ENCODE data around the gene LRRN3.
A peak's percentile ranks its signal among the peaks of the same experiment; 100 is the strongest.
"Not testable (repeated sequence)": the region's sequence is repeated elsewhere in the genome, so short reads cannot be mapped to it uniquely, and the experiment has no call there.

Gene LRRN3

GRCh38 chr7:111090846-111091245, at the start of gene LRRN3:
Gene LRRN3 (plus strand): TSS chr7:111091127. CDS start chr7:111122773, 31,646 bp downstream.
- DNase-seq = peak; percentile 49 to 95 (median 71)
- intact Hi-C loops (cut with DNase I) = loop anchor here (2.0 kb wide), 1 partner anchor 396 kb away; no protein-coding TSS in a partner anchor

- DNase-seq = no peak
- intact Hi-C loops (cut with DNase I) = no loop called here
Measured at GRCh38 chr7:111041577-111041976, 49.4 kb upstream of the LRRN3 start.

DNA sequence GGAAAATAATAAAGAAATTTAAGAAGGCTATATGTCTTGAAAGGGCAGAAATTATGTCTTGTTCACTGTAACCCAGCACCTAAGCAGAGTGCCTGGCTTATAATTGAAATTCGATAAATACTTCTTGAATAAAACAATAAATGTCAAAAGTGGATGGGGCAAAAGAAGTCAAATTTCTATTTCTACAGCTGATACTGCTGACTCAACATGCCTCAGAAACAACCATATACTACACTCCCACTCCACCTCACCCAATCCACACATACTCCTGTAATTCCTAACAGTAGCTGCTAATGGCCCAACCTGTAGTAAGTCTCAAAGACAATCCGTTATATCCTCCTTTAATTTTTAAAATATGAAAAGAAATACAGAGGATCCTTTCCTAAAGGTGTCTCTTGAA, 48.1 kb upstream of the LRRN3 start:
- intact Hi-C loops (cut with DNase I) = no loop called here
- DNase-seq = no peak

DNA sequence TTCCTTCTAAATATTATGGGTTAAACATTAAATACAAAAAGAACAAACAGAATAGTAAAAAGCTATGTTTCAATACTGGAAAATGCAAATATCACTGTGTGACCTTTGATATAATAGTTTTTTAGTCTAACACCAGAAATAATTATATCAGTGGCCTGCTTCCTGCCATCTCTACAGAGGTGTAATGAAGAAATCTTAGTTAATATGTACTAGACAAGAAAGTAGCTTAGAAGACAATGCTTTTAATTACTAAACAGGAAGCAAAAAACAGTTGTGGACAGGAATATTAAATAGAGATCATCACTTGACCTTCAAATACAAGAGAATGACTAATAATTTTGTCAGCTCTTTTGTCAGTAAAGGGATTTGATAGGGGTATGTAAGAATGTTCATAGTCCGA, 47.4 kb upstream of the LRRN3 start:
- DNase-seq = no peak
- intact Hi-C loops (cut with DNase I) = no loop called here

DNA sequence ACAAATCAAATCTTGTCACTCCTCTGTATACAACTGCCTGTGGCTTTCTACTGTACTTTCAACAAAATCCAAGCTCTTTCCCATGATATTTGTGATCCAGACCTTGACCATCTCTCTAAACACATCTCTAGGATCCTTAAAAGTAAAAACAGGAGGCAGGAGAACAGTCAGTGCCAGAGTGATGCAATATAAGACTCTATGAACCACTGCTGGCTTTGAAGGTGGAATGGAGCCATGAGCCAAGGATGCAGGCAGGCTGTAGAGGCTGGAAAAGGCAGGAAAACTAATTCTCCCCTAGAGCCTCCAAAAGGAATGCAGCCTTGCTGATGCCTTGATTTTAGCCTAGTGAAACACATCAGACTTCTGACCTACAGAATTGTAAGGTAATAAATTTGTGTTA, 45.5 kb upstream of the LRRN3 start:
- intact Hi-C loops (cut with DNase I) = no loop called here

DNA sequence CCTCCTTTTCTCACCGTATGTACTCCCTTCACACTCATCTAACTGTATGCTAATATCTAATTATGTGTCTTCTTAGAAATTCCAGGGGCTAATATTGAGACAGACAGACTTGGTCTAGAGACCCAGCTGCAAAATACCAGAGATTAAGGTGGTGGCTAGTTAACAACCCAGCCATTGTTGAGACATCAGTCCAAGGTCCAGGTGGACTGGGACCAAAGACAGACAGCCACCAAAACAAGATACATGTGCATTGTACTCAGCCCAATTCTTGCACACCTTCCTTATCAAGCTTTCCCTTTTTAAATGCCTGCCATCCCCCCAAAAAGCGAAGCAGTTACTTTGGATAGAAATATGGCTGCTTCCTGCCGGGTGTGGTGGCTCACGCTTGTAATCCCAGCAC, 43.3 kb upstream of the LRRN3 start:
- DNase-seq = no peak
- intact Hi-C loops (cut with DNase I) = no loop called here

More for the DNA sequence above, 45.5 kb upstream of the LRRN3 start:
- DNase-seq = no peak

DNA sequence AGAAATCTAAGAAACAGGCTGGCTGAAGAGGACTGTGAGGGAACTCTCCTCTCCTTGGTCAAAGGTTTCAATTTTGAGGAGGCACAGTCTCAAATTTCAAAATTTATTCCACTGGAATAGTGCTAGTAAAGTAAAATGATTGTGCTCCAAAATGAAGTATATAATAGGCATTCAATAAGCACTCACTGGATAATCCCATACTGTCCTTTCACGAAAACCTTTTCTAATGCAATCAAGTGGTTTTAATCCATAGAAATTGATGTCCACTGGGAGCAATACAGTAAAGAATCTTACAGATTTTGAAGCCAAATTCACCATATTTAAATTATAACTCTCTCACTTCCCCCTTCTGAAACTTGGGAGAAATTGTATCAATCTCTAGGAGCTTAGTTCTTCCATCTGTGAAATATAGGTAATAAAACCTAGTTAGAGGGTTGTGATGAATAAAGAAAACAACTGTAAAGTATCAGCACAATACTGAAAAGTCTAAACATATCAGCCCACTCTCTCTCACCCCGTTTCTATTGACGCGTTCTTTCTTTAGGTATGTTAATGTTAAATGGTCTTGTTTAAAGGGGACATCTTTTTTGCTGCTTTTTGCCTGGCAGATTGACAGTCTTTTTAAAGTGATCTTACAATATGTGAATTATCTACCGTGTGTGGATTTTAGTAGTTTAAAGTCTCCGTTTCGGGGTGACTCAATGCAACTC, 40.8 kb upstream of the LRRN3 start:
- DNase-seq = no peak
- intact Hi-C loops (cut with DNase I) = no loop called here

- no peak for DNase-seq
- intact Hi-C loops (cut with DNase I) = no loop called here
Measured at GRCh38 chr7:111050875-111051416, 40.0 kb upstream of the LRRN3 start.

GRCh38 chr7:111051832-111052231, 39.1 kb upstream of the LRRN3 start:
- no peak for DNase-seq
- intact Hi-C loops (cut with DNase I) = no loop called here

DNA sequence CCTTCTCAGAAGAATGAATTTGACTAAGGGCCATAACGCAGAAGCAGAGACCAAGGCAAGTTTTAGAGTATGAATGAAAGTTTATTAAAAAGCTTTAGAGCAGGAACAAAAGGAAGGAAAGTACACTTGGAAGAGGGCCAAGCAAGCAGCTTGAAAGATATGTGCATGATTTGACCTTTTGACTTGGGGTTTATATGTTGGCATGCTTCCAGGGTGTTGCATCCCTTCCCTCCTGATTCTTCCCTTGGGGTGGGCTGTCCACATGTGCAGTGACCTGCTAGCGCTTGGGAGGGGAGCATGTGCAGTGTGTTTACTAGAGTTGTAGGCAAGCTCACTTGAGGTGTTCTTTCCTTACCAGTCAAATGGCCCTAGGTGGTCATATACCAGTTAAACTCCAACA, 37.9 kb upstream of the LRRN3 start:
- no peak for DNase-seq
- intact Hi-C loops (cut with DNase I) = no loop called here

DNA sequence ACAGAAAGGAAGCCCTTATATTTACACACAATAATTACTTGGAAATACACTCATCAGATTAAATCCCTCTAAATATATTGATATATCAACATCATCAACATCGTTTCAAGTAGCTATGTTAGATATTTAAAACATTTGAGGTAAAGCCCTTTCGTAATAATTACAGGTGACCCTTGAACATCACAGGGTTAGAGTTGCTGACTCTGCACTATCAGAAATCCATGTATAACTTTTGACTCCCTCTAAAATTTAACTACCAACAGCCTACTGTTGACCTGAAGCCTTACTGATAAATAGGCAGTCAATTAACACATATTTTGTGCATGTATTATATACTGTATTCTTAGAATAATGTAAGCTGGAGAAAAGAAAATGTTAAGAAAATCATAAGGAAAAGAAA, 34.6 kb upstream of the LRRN3 start:
- intact Hi-C loops (cut with DNase I) = no loop called here

GRCh38 chr7:111057066-111057465, 33.9 kb upstream of the LRRN3 start:
- DNase-seq = no peak
- intact Hi-C loops (cut with DNase I) = no loop called here

More for the DNA sequence above, 34.6 kb upstream of the LRRN3 start:
- no peak for DNase-seq

DNA sequence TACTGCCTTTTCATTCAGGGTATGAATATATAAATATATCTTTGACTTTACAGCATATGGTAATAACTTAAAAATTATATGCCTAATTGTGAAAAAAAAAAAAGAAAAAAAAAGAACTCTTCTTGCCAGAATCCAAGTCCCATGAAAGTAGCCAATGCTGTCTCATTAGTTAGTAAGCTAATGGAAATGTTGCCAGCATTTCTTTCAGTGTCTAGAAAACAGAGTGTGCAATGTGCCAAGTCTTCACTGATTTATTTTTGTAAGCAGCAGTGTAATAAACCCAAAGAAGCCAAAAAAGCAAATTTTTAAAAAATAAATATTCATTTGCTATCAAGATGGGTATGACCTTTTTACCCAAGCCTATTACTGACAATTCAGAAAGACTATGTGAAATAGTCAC, 31.1 kb upstream of the LRRN3 start:
- no peak for DNase-seq
- intact Hi-C loops (cut with DNase I) = no loop called here

GRCh38 chr7:111063166-111063565, 27.8 kb upstream of the LRRN3 start:
- intact Hi-C loops (cut with DNase I) = no loop called here

GRCh38 chr7:111067251-111067650, 23.7 kb upstream of the LRRN3 start:
- intact Hi-C loops (cut with DNase I) = no loop called here
- no peak for DNase-seq

More at GRCh38 chr7:111063166-111063565, 27.8 kb upstream of the LRRN3 start:
- DNase-seq = no peak

DNA sequence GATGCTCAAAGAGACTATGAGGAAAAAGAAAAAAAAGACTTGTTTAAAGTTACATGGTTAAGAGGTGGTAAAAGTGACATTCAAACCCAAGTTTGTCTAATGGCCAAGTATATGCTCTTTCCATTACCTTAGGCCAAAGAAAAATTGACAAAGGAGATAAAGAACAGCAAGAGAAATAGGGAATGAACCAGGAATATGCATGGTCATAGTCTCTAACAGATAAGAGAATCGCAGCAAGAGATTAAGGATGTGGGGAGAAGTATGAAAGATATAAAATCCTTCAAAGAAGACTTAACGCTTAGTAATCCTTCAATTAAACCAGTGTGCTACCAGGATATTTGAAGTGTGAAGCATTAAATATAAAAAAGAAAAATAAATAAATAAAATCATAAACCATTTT, 23.2 kb upstream of the LRRN3 start:
- intact Hi-C loops (cut with DNase I) = no loop called here
- DNase-seq = no peak

- no peak for DNase-seq
- intact Hi-C loops (cut with DNase I) = no loop called here
Measured at GRCh38 chr7:111068618-111069017, 22.3 kb upstream of the LRRN3 start.

- no peak for DNase-seq
- intact Hi-C loops (cut with DNase I) = no loop called here
Measured at GRCh38 chr7:111071556-111071955, 19.4 kb upstream of the LRRN3 start.

DNA sequence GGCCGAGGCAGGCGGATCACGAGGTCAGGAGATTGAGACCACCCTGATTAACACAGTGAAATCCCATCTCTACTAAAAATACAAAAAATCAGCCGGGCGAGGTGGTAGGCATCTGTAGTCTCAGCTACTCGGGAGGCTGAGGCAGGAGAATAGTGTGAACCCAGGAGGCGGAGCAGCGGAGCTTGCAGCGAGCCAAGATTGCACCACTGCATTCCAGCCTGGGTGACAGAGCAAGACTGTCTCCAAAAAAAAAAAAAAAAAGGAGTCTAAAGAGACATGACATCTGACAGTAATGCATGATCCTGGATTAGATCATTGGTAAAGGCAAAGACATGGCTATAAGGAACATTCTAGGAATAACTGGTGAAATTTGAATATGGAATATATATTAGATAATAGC, 18.3 kb upstream of the LRRN3 start:
- intact Hi-C loops (cut with DNase I); DNase-seq: not testable (repeated sequence)

- intact Hi-C loops (cut with DNase I) = no loop called here
- no peak for DNase-seq
Measured at GRCh38 chr7:111074071-111074747, 16.7 kb upstream of the LRRN3 start.

DNA sequence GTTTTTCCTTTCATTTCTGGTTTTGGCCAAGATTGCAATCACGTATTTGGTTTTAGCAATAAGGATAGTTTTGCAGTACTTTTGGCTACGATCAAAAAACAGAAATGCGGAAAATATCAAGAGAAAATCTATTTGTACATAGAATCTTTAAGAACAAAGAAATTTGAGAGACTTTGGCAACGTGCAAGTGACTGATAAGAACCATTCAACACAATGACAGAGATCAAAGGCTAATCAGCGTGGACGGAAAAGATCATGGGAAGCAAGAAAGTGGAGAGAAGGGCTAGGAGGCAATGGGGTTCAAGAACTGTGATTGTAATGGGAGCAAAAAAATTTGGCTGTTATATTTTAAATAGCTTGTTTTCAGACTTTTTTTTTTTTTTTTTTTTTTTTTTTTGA, 16.2 kb upstream of the LRRN3 start:
- intact Hi-C loops (cut with DNase I) = no loop called here
- DNase-seq = no peak

DNA sequence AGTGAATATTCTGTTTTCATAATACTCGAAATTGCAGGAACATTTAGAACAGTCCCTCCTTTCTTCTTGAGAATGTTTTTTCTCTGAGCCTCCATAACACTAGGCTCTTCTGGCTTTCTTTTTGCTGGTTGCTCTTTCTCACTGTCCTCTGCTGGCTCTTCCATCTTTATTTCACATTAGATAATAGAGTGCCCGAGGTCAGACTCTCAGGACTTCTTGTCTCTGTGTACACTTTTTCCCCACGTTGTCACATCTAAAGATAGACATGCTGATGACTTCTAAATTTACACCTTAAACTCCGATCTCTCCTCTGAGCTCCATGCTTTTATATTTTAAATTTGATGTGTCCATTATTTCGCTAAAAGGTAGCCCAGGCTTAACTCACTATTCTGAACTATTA, 15.4 kb upstream of the LRRN3 start:
- DNase-seq = no peak
- intact Hi-C loops (cut with DNase I) = no loop called here
